K562 (cell line): ENCODE measurements around the gene FRMPD1. TPM values are rescaled to one million over a fixed set of nuclear protein-coding genes. Genes with fewer than 3 reads are reported as not detected.

Experiments used
- ATAC-seq: fragments of 200-7000 bp; cut with Tn5 transposase; 3 replicates; pipeline ENCODE4 v1.9.1; 2020; ENCODE audit warnings: moderate library complexity
- BruUV-seq: library from RNA; stranded (reverse); fragments of 400-500 nt; replicated peaks from 2 replicates; lab custom pipeline; 2021; lab: Mats Ljungman, UMichigan
- CTCF ChIA-PET: fragments of 300-600 bp; formaldehyde crosslinking; extraction: SDS; loops from one replicate; lab custom pipeline; 2021; ENCODE audit warnings: low intra/inter-chr PET ratio; lab: Yijun Ruan, JAX
- POLR2A ChIA-PET: fragments of 300-600, 350-650 bp; sonication (Branson Sonifier 250); formaldehyde crosslinking; extraction: SDS; loops from one replicate; lab custom pipeline; 2021; ENCODE audit warnings: antibody characterized with exemption, inconsistent platforms; lab: Yijun Ruan, JAX
- DNase-seq, 4 experiments: peaks; one replicate each; pipeline versions ENCODE4 v3.0.0 to v3.0.0-alpha.2; 2011 to 2018; ENCODE audit warnings: low spot score in 3 of 4, mixed read lengths in 3 of 4; ENCODE audit errors: extremely low read depth in 1 of 4
- FAIRE-seq: peaks from 2 replicates; lab custom pipeline; 2011; peaks lifted over from hg19 to GRCh38; lab: Jason Lieb, UNC
- H2AFZ ChIP-seq: 2 replicates; pipeline ENCODE4 v1.6.0; 2011; ENCODE audit warnings: low read depth, low read length, control low read depth, inconsistent platforms
- H3K27ac ChIP-seq: fragments of 200-600 bp; 3 replicates; pipeline ENCODE4 v1.8.0; 2011; ENCODE audit warnings: low read depth, mild to moderate bottlenecking, control low read depth, inconsistent platforms, low read length, moderate library complexity, mixed read lengths; ENCODE audit errors: extremely low read depth
- H3K27me3 ChIP-seq, 2 experiments: fragments of 300-600 bp in 1 of 2; 2 replicates in 1 of 2; 3 replicates in 1 of 2; pipeline versions ENCODE4 v1.6.0 to v1.8.0; 2011; ENCODE audit warnings: inconsistent platforms in 2 of 2, low read length in 2 of 2, mild to moderate bottlenecking in 1 of 2, mixed read lengths in 1 of 2, moderate library complexity in 1 of 2; ENCODE audit not compliant: control insufficient read depth in 2 of 2, insufficient read depth in 2 of 2
- H3K36me3 ChIP-seq: fragments of 300-600 bp; 3 replicates; pipeline ENCODE4 v1.8.0; 2011; ENCODE audit warnings: mild to moderate bottlenecking, low read length, inconsistent platforms; ENCODE audit not compliant: control insufficient read depth, insufficient read depth
- H3K4me1 ChIP-seq, 2 experiments: fragments of 200-600 bp in 1 of 2; replicated peaks in 1 of 2; 2 replicates in 1 of 2; 3 replicates in 1 of 2; pipeline versions ENCODE4 v1.5.1 to v1.8.0; 2011; ENCODE audit warnings: inconsistent platforms in 2 of 2, low read length in 2 of 2, mild to moderate bottlenecking in 1 of 2, mixed read lengths in 1 of 2, moderate library complexity in 1 of 2; ENCODE audit not compliant: control insufficient read depth in 2 of 2, insufficient read depth in 2 of 2
- H3K4me2 ChIP-seq: 2 replicates; pipeline ENCODE4 v1.6.1; 2011; ENCODE audit warnings: low read length, control low read depth, inconsistent platforms, mixed read lengths; ENCODE audit not compliant: insufficient read depth
- H3K4me3 ChIP-seq: fragments of 200-600 bp; sonication (generic), shearing (Covaris generic); 2 replicates; pipeline ENCODE4 v1.5.1; 2016; ENCODE audit warnings: control low read depth, inconsistent platforms
- H3K79me2 ChIP-seq: fragments of 200-600 bp; 3 replicates; pipeline ENCODE4 v1.8.0; 2011; ENCODE audit warnings: low read length, inconsistent platforms; ENCODE audit not compliant: control insufficient read depth, insufficient read depth
- H3K9ac ChIP-seq, 2 experiments: 2 replicates each; pipeline versions ENCODE4 v1.6.0 to v1.6.1; 2011; ENCODE audit warnings: low read depth in 2 of 2, low read length in 2 of 2, control low read depth in 1 of 2, inconsistent platforms in 1 of 2, mild to moderate bottlenecking in 1 of 2, mixed read lengths in 1 of 2; ENCODE audit not compliant: insufficient read depth in 1 of 2
- H3K9me1 ChIP-seq: one replicate; pipeline ENCODE4 v1.6.0; 2011; ENCODE audit warnings: inconsistent platforms, mild to moderate bottlenecking, low read length, moderate library complexity; ENCODE audit not compliant: control insufficient read depth, insufficient read depth
- H3K9me3 ChIP-seq: replicated peaks from 2 replicates; pipeline ENCODE4 v1.5.1; 2011; ENCODE audit warnings: low read depth, low read length, inconsistent platforms; ENCODE audit not compliant: control insufficient read depth, insufficient read depth
- H4K20me1 ChIP-seq: replicated peaks from 2 replicates; pipeline ENCODE4 v1.6.1; 2011; ENCODE audit warnings: low read length, inconsistent platforms, mixed read lengths; ENCODE audit not compliant: control insufficient read depth, insufficient read depth
- ELF4 ChIP-seq: fragments of 450-650 bp; formaldehyde crosslinking; IDR thresholded peaks from 2 replicates; pipeline ENCODE4 v1.4.0; 2022; ENCODE audit warnings: missing genetic modification characterization
- FOXK1 ChIP-seq: sonication (generic); formaldehyde crosslinking; IDR thresholded peaks from 2 replicates; pipeline ENCODE4 v1.8.0; 2022; ENCODE audit warnings: missing genetic modification reagents, mild to moderate bottlenecking, borderline replicate concordance
- NR0B1 ChIP-seq: fragments of 450-650 bp; IDR thresholded peaks from one replicate; pipeline ENCODE4 v1.6.1; 2018; ENCODE audit warnings: mild to moderate bottlenecking, moderate library complexity; ENCODE audit not compliant: partially characterized antibody
- NR4A1 ChIP-seq, 2 experiments: fragments of 250-450 bp in 1 of 2; fragments of 450-650 bp in 1 of 2; sonication (Bioruptor Pico) in 1 of 2; IDR thresholded peaks; 2 replicates each; pipeline versions ENCODE4 v1.4.0 to v1.6.1; 2016 to 2020; ENCODE audit warnings: mild to moderate bottlenecking in 2 of 2, missing compliant biosample characterization in 1 of 2, missing genetic modification characterization in 1 of 2, moderate library complexity in 1 of 2
- REST ChIP-seq, 2 experiments: fragments of 450-650 bp; formaldehyde crosslinking in 1 of 2; IDR thresholded peaks; 2 replicates each; pipeline versions ENCODE4 v1.4.0 to v1.6.1; 2014 to 2020; ENCODE audit warnings: mild to moderate bottlenecking in 2 of 2, borderline replicate concordance in 1 of 2, low read depth in 1 of 2
- STAT6 ChIP-seq: sonication (generic); formaldehyde crosslinking; IDR thresholded peaks from 2 replicates; pipeline ENCODE4 v1.8.1; 2023; ENCODE audit warnings: mild to moderate bottlenecking, missing genetic modification reagents
- ZBTB7A ChIP-seq: IDR thresholded peaks from 2 replicates; pipeline ENCODE4 v1.6.1; 2011; ENCODE audit warnings: low read depth, mild to moderate bottlenecking, low read length, moderate library complexity, borderline replicate concordance; ENCODE audit not compliant: control insufficient read depth
- whole genome bisulfite sequencing: fragments of 100-300 bp; shearing (Covaris generic); methylation state at CpG from one replicate; pipeline ENCODE4 v1.1.6; 2016; ENCODE audit warnings: low coverage, mixed read lengths; ENCODE audit not compliant: insufficient coverage; ENCODE audit errors: missing lambda C conversion rate; 5-methylcytosine and 5-hydroxymethylcytosine counted together
- in situ Hi-C: fragments of 300-500 bp; cut with MboI; formaldehyde crosslinking; loops from 4 replicates; pipeline ENCODE4 v1.15.0; 2018; ENCODE audit warnings: inconsistent platforms, mixed read lengths
- intact Hi-C: fragments of 100-400 bp; cut with micrococcal nuclease; formaldehyde crosslinking; loops from 2 replicates; pipeline ENCODE4 v1.14.2; 2022
- polyA plus RNA-seq, 8 experiments: library from polyadenylated mRNA; depleted of rRNA in 4 of 8; stranded (reverse) in 5 of 8; unstranded in 3 of 8; fragments of >200 nt; fragmentation: Nextera tagmentation in 2 of 8; fragmentation: Illumina TruSeq in 1 of 8; extraction: Ambion mirVana in 2 of 8; extraction: Trizol in 1 of 8; gene quantifications; 2 replicates each; pipeline versions ENCODE4 v1.2.1 to v1.2.3, GENCODE V29; 2011 to 2014; ENCODE audit warnings: inconsistent platforms in 1 of 8, missing spikeins in 1 of 8
- total RNA-seq, 7 experiments: library from RNA; depleted of rRNA in 6 of 7; stranded (reverse); fragments of >200 nt in 6 of 7; fragmentation: Illumina TruSeq in 2 of 7; extraction: Trizol in 2 of 7; gene quantifications; 2 replicates each; pipeline versions ENCODE4 v1.2.1 to v1.2.3, GENCODE V29; 2011 to 2021; ENCODE audit warnings: low replicate concordance in 1 of 7

The FRMPD1 gene
- total and polyA plus RNA-seq, 9 of the 15 experiments (the other 6 are each of a cell fraction or from before 2014, with no cell fraction given), result not detected

- TF ChIP-seq ELF4 (CRISPR knock-in tag) (no peak), NR4A1 (CRISPR knock-in tag; IDR thresholded peaks at IDR 0.05) (no peak), NR4A1 (tag; IDR thresholded peaks at IDR 0.05) (no peak), NR0B1 (no peak), FOXK1 (CRISPR knock-in tag) (no peak), ZBTB7A (peak; percentile 78; the same call in 1 of the 2 replicates), REST (IDR thresholded peaks at IDR 0.05; ENCODE audit: borderline replicate concordance) (no peak), REST (CRISPR knock-in tag; IDR thresholded peaks at IDR 0.05; ENCODE audit: low read depth) (no peak), STAT6 (CRISPR knock-in tag) (no peak)
- Histone ChIP-seq H3K4me3 (no peak overlapping the region), H2AFZ (no peak overlapping the region), H3K9ac (peak overlapping the region in 1 of 2 experiments; percentile 7; a peak in 1 of 4 replicates), H3K9me1 (no peaks in the 10 kb centered on the region), H4K20me1 (peaks cover 22% of the 10 kb centered on the region), H3K27me3 (peaks cover 68 to 71% of the 10 kb centered on the region in 2 experiments), H3K36me3 (no peaks in the 10 kb centered on the region), H3K4me1 (peaks cover 0 to 14% of the 10 kb centered on the region in 2 experiments; a peak in 2 of 5 replicates), H3K9me3 (no peaks in the 10 kb centered on the region), H3K79me2 (no peaks in the 10 kb centered on the region), H3K4me2 (no peak overlapping the region), H3K27ac (no peak overlapping the region)
- WGBS, result 14% methylated on average over 29 of the region's 45 CpGs
- in situ Hi-C loops (no loop called here), intact Hi-C loops (no loop called here)
- FAIRE-seq (no peak), ATAC-seq (no peak), DNase-seq (peak in 1 of 4 experiments; percentile 90)
- BruUV-seq, result no TSS peak
- ChIA-PET CTCF (no interaction called here), POLR2A (interaction anchor here (0.6 to 1.7 kb wide), 4 partner anchors 11 to 207 kb away, joined by 3 to 6 read pairs (median 4); no protein-coding TSS in a partner anchor)
Observed at GRCh38 chr9:37650299-37650872, 368 bp upstream of the FRMPD1 start.
